T-cell (primary cell): ENCODE results near the gene OSBPL10. TPM values are rescaled to one million over a fixed set of nuclear protein-coding genes. Genes with fewer than 3 reads are reported as not detected.

ENCODE experiments used
- ATAC-seq, 4 experiments: fragments of 200-7000 bp in 3 of 4; fragments of 150-1000 bp in 1 of 4; cut with Tn5 transposase; replicated peaks in 1 of 4; 1 replicate in 3 of 4; 2 replicates in 1 of 4; pipeline ENCODE4 v1.10.0; 2021; ENCODE audit warnings: moderate library complexity in 3 of 4, mild to moderate bottlenecking in 2 of 4, moderate number of reproducible peaks in 1 of 4
- CTCF ChIA-PET, 2 donors: fragments of 300-600 bp; sonication (Branson Sonifier 250); formaldehyde crosslinking; loops; one replicate each; lab custom pipeline; 2022; ENCODE audit warnings: antibody characterized with exemption in 2 of 2; lab: Charles Lee
- POLR2A ChIA-PET, 2 donors: fragments of 300-600 bp; sonication (Branson Sonifier 250); formaldehyde crosslinking; loops; one replicate each; lab custom pipeline; 2022; ENCODE audit warnings: antibody characterized with exemption in 2 of 2; lab: Charles Lee
- DNase-seq, 35 experiments: peaks; one replicate each; pipeline versions ENCODE4 v3.0.0 to v3.0.0-alpha.2; 2013 to 2023
- H3K27ac ChIP-seq: one replicate; pipeline ENCODE4 v1.5.1; 2013; ENCODE audit warnings: low read length
- H3K27me3 ChIP-seq, 2 experiments: replicated peaks in 1 of 2; 1 replicate in 1 of 2; 2 replicates in 1 of 2; pipeline versions ENCODE4 v1.6.1 to v1.7.0; 2013; ENCODE audit warnings: low read length in 1 of 2, mixed read lengths in 1 of 2; ENCODE audit not compliant: control insufficient read depth in 2 of 2, insufficient read depth in 2 of 2; ENCODE audit errors: extremely low read depth in 1 of 2
- H3K36me3 ChIP-seq, 2 donors: 1 replicate in 1 of 2; 2 replicates in 1 of 2; pipeline versions ENCODE4 v1.6.1 to v1.7.0; 2013; ENCODE audit warnings: low read length in 1 of 2; ENCODE audit not compliant: control insufficient read depth in 2 of 2, insufficient read depth in 1 of 2; ENCODE audit errors: extremely low read depth in 1 of 2
- H3K4me1 ChIP-seq, 2 experiments: 1 replicate in 1 of 2; 2 replicates in 1 of 2; pipeline versions ENCODE4 v1.6.1 to v1.7.0; 2013; ENCODE audit warnings: low read length in 2 of 2, mixed read lengths in 1 of 2; ENCODE audit not compliant: insufficient read depth in 2 of 2, control insufficient read depth in 1 of 2; ENCODE audit errors: extremely low read depth in 1 of 2
- H3K4me3 ChIP-seq, 2 donors: 1 replicate in 1 of 2; 2 replicates in 1 of 2; pipeline versions ENCODE4 v1.5.1 to v1.7.0; 2013; ENCODE audit warnings: mild to moderate bottlenecking in 2 of 2, low read length in 1 of 2, moderate library complexity in 1 of 2; ENCODE audit not compliant: control insufficient read depth in 1 of 2; ENCODE audit errors: extremely low read depth in 1 of 2
- H3K9me3 ChIP-seq: 2 replicates; pipeline ENCODE4 v1.7.0; 2013
- H3K27ac Mint-ChIP-seq, 2 donors: one replicate each; pipeline ENCODE4 v1.8.0; 2020 to 2021; ENCODE audit warnings: mild to moderate bottlenecking in 2 of 2, mixed read lengths in 2 of 2
- H3K27me3 Mint-ChIP-seq, 2 donors: one replicate each; pipeline ENCODE4 v1.8.0; 2021 to 2022; ENCODE audit warnings: mixed read lengths in 2 of 2
- H3K36me3 Mint-ChIP-seq: one replicate; pipeline ENCODE4 v1.8.0; 2021; ENCODE audit warnings: mixed read lengths
- H3K4me1 Mint-ChIP-seq, 3 donors: one replicate each; pipeline ENCODE4 v1.8.0; 2020 to 2022; ENCODE audit warnings: mixed read lengths in 3 of 3, mild to moderate bottlenecking in 1 of 3
- H3K4me3 Mint-ChIP-seq, 3 donors: one replicate each; pipeline ENCODE4 v1.8.0; 2020 to 2022; ENCODE audit warnings: mild to moderate bottlenecking in 3 of 3, mixed read lengths in 3 of 3, moderate library complexity in 3 of 3
- H3K9me3 Mint-ChIP-seq, 3 donors: one replicate each; pipeline ENCODE4 v1.8.0; 2020 to 2022; ENCODE audit warnings: mixed read lengths in 3 of 3
- WGBS: methylation state at CpG from one replicate; pipeline ENCODE4 v1.1.5; 2013; ENCODE audit warnings: missing lambda C conversion rate; ENCODE audit not compliant: insufficient coverage; 5-methylcytosine and 5-hydroxymethylcytosine counted together
- total RNA-seq, 35 experiments: library from RNA in 6 of 35; stranded (reverse) in 6 of 35; fragments of 120-200 nt in 1 of 35; gene quantifications; one replicate each; pipeline versions ENCODE4 v1.2.1 to v1.2.4 and lab custom pipeline; 2013 to 2026

Gene OSBPL10
- total RNA-seq, 5 donors from 2014 or later (not counting 1 experiment from before 2014, with no cell fraction given): 0.77 to 10.4 (median 2.1) TPM

DNA sequence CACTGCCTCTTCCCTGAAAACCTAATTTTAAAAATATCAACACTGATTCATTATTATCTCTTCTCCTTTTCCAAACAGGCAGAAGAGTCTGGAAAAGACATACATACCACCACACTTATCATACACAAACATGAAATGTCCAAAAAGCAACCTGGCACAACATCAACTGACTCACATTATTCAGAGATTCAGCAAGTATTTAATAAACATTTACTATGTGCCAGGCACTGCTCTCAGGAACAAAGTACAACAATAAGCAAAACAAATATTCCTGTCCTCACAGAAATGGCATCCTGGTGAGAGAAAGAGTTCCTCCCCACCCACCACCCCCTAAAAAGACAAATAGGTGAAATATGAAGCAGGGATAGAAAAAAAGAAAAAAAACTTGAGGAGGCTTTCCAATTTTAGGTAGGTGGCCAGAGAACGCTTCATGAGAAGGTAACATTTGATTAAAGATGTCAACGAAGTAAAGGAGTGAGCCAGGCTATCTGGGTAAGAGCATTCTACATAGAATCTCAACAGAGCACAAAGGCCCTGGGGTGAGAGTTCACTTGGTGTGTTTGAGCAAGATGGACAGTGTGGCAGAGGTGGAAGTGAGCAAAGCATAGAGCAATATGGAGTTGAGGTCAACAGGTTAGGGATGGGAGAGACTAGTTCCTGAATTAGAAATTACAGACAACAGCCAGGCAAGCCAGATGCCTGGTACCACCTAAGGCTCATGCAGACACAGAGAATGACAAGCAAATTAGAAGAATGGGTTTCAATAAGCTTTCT is 141.7 kb downstream of the OSBPL10 start:
- H3K27me3 ChIP-seq: no peaks in the 10 kb centered on the region
- peaks cover 2 to 5% of the 10 kb centered on the region in 2 donors for H3K27me3 Mint-ChIP-seq
- no peak for DNase-seq
- H3K4me1 ChIP-seq: no peaks in the 10 kb centered on the region
- ChIA-PET POLR2A (no interaction called here), CTCF (no interaction called here)
- no CpG with 5 or more reads among the region's 2 CpGs for WGBS
- no peak for ATAC-seq
- no peak overlapping the region for H3K27ac Mint-ChIP-seq
- H3K9me3 ChIP-seq: no peaks in the 10 kb centered on the region
- no peaks in the 10 kb centered on the region for H3K36me3 Mint-ChIP-seq
- H3K9me3 Mint-ChIP-seq: no peaks in the 10 kb centered on the region
- no peaks in the 10 kb centered on the region for H3K36me3 ChIP-seq
- no peak overlapping the region for H3K27ac ChIP-seq
- H3K4me1 Mint-ChIP-seq: no peaks in the 10 kb centered on the region
- no peak overlapping the region for H3K4me3 Mint-ChIP-seq
- no peak overlapping the region for H3K4me3 ChIP-seq

DNA sequence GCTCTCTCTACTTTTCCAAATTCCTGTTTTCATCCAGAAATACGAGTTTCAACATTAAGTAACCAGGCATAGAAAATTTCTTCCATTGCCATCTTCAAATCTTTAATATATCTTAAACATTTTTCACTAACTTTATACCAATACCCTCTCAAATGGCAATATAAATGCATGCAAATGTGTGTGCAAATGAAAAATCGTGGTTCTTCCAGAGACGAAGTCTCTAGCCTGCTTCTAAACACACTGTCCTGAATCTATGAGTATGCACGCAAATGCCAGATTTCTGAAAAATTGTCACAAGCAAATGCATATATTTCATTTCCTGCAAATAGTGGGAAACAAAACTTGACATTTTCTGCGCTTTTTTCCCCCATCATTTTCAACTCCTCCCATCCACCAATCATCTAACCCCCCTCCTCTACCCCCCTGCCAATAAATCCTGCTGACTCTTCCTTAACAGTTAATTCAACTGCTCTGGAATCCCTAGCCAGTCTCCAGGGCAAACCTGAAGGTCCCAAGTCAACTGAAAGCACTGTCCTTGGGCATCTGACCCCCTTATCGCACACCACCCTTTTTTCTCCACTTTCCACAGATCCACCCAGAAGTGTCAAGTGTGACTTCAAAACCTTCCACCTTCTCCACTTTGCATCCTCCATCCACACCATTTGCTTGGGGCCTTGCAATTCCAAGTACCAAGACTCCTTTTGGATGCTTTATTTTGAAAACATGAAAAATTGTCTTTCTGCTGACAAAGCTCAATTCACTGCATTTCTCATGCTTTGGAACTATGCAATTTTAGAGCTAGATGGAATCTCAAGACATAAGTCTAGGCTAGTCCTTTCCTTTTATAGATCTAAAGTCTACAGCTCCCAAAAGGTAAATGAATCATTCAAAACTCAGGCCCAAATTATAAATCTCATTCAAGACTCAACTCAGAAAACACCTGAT is 144.7 kb downstream of the OSBPL10 start:
- Mint-ChIP-seq H3K36me3 (no peaks in the 10 kb centered on the region), H3K4me1 (peaks cover 0 to 7% (median 5%) of the 10 kb centered on the region in 3 donors), H3K27me3 (peaks cover 2 to 5% of the 10 kb centered on the region in 2 donors), H3K27ac (no peak overlapping the region), H3K9me3 (no peaks in the 10 kb centered on the region), H3K4me3 (no peak overlapping the region)
- DNase-seq: no peak
- H3K27me3 ChIP-seq: no peaks in the 10 kb centered on the region
- 90% methylated on average over 5 of the region's 6 CpGs for WGBS
- H3K27ac ChIP-seq: no peak overlapping the region
- H3K36me3 ChIP-seq: no peaks in the 10 kb centered on the region
- no peaks in the 10 kb centered on the region for H3K9me3 ChIP-seq
- no peak for ATAC-seq
- POLR2A ChIA-PET: interaction anchor here in 1 of 2 donors (0.9 kb wide), 1 partner anchor 1766 kb away, joined by 6 read pairs; no protein-coding TSS in a partner anchor
- H3K4me3 ChIP-seq: no peak overlapping the region
- CTCF ChIA-PET: interaction anchor here in 1 of 2 donors (0.6 kb wide), 1 partner anchor 374 kb away, joined by 3 read pairs; no protein-coding TSS in a partner anchor
- H3K4me1 ChIP-seq: no peaks in the 10 kb centered on the region

DNA sequence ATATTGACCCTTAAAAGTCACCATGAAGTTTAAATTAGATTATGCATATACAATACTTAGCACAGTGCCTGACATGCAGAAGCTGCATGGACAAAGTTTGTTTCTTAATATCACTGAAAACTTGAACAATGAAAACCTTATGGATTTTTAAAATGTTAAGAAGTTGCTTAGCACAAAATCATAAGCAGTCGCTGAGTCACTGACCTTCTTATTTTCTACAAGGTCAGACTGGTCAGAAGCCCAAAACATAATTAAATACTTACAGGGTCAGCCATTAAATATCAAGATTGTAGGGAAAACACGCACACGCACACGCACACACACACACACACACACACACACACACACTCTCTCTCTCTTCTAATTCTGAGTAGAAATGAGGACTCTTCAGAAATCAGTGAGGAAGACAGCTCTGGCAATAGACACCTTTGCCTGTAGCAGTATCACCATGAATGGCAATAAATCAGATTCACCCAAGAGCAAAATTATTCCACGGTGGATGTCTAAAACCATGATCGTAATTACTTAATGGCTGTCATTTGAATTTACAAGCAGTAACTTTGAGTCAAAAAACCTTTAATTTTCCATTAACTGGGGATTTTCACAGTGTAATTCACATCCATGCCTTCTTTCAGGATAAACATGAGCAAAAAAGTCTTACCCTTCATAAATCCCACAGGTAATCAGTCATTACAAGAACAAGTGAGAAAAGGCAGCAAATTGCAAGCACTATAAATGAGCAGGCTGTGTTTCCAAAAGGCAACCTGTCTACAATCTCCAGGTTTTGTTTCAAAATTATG is 147.5 kb downstream of the OSBPL10 start:
- Histone ChIP-seq H3K4me1 (peaks cover 0 to 10% of the 10 kb centered on the region in 2 experiments), H3K4me3 (no peak overlapping the region), H3K27ac (no peak overlapping the region), H3K36me3 (no peaks in the 10 kb centered on the region), H3K9me3 (no peaks in the 10 kb centered on the region), H3K27me3 (no peaks in the 10 kb centered on the region)
- Mint-ChIP-seq H3K9me3 (no peaks in the 10 kb centered on the region), H3K27me3 (peaks cover 2 to 5% of the 10 kb centered on the region in 2 donors), H3K36me3 (no peaks in the 10 kb centered on the region), H3K4me1 (peaks cover 3 to 25% (median 19%) of the 10 kb centered on the region in 3 donors), H3K4me3 (no peak overlapping the region), H3K27ac (no peak overlapping the region)
- DNase-seq (no peak), ATAC-seq (no peak)
- ChIA-PET CTCF (no interaction called here), POLR2A (no interaction called here)
- WGBS: 90% methylated on average over 1 of the region's 6 CpGs

DNA sequence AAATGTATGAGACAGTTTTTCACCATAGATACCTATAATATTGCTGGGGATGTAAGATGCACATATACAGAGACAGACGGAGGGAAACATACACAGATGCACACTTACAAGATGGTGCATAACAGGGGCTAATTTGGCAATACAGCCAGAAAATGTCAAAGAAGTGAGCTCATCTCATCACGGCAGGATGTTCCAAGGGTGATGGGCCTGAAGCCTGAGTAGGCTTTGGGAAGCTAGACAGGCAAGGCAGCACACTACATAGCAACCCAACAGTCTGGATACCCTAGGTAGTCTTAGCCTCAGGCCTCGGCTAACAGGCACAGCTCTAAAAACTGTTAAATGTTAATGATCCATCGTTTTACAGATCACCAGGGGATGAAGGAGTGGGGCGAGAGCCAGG is 148.5 kb downstream of the OSBPL10 start:
- ChIA-PET POLR2A (no interaction called here), CTCF (no interaction called here)
- no peaks in the 10 kb centered on the region for H3K9me3 ChIP-seq
- H3K27ac Mint-ChIP-seq: no peak overlapping the region
- H3K4me1 Mint-ChIP-seq: peaks cover 3 to 25% (median 19%) of the 10 kb centered on the region in 3 donors
- DNase-seq (no peak), ATAC-seq (no peak)
- no peak overlapping the region for H3K4me3 Mint-ChIP-seq
- WGBS: 80% methylated on average over 2 of the region's 5 CpGs
- no peak overlapping the region for H3K27ac ChIP-seq
- no peak overlapping the region for H3K4me3 ChIP-seq
- H3K9me3 Mint-ChIP-seq: no peaks in the 10 kb centered on the region
- H3K36me3 ChIP-seq: no peaks in the 10 kb centered on the region
- peaks cover 0 to 12% of the 10 kb centered on the region in 2 experiments for H3K4me1 ChIP-seq
- peaks cover 2 to 5% of the 10 kb centered on the region in 2 donors for H3K27me3 Mint-ChIP-seq
- no peaks in the 10 kb centered on the region for H3K36me3 Mint-ChIP-seq
- no peaks in the 10 kb centered on the region for H3K27me3 ChIP-seq

DNA sequence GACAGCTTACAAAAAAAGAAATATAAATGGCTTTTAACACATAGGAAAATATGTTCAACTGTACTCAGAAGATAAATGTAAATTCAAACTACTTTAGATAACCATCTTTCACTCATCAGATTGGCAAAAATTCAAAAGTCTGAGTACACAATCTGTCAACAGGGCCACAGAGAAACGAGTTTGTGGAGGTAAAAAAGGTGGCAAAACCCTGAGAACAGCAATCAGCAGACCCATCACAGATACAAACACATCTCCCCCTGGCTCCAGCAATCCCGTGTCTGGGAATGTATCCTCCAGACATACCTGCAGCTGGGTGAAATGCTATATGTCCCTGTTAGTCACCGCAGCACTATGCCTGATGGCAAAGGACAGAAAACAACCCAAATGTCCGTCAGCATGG is 149.5 kb downstream of the OSBPL10 start:
- Histone ChIP-seq H3K4me3 (no peak overlapping the region), H3K4me1 (peaks cover 0 to 12% of the 10 kb centered on the region in 2 experiments), H3K27me3 (no peaks in the 10 kb centered on the region), H3K36me3 (no peaks in the 10 kb centered on the region), H3K27ac (no peak overlapping the region), H3K9me3 (no peaks in the 10 kb centered on the region)
- H3K27me3 Mint-ChIP-seq: peaks cover under 1 to 2% of the 10 kb centered on the region in 2 donors
- no peaks in the 10 kb centered on the region for H3K9me3 Mint-ChIP-seq
- WGBS: no CpG with 5 or more reads among the region's 4 CpGs
- H3K4me3 Mint-ChIP-seq: no peak overlapping the region
- H3K36me3 Mint-ChIP-seq: no peaks in the 10 kb centered on the region
- CTCF ChIA-PET: no interaction called here
- H3K4me1 Mint-ChIP-seq: peaks cover 3 to 25% (median 19%) of the 10 kb centered on the region in 3 donors
- ATAC-seq (no peak), DNase-seq (no peak)
- POLR2A ChIA-PET: interaction anchor here in 1 of 2 donors (0.7 kb wide), 1 partner anchor 1097 kb away, joined by 4 read pairs; no protein-coding TSS in a partner anchor
- H3K27ac Mint-ChIP-seq: no peak overlapping the region
